ENCODE results near the gene ZFP36L2. TPM values are rescaled to one million over a fixed set of nuclear protein-coding genes. Genes with fewer than 3 reads are reported as not detected.
A peak's percentile ranks its signal among the peaks of the same experiment; 100 is the strongest.

ZFP36L2 gene
- total and polyA plus RNA-seq, 9 of the 15 experiments (the other 6 are each of a cell fraction or from before 2014, with no cell fraction given), result 4.1 to 60.6 (median 20.3) TPM

- no peak; the same call in 1 of the 2 replicates for TF ChIP-seq THAP12 (CRISPR knock-in tag; IDR thresholded peaks at IDR 0.05)
- TF ChIP-seq MAFK (IDR thresholded peaks at IDR 0.05; ENCODE audit: low read length), result peak; percentile 10; the same call in 1 of the 2 replicates
- no peak for TF ChIP-seq RBM17 (IDR thresholded peaks at IDR 0.05; ENCODE audit: borderline replicate concordance, low read depth, low read length)
- no peak for TF ChIP-seq ZNF445 (CRISPR knock-in tag; IDR thresholded peaks at IDR 0.05; ENCODE audit: low read depth)
- no peak for TF ChIP-seq MTA2 (IDR thresholded peaks at IDR 0.05; ENCODE audit: low read depth)
- TF ChIP-seq NRF1 (conservative IDR thresholded peaks at IDR 0.05 in 1 of 2, IDR thresholded peaks at IDR 0.05 in 1 of 2), result peak in 1 of 2 experiments; percentile 22; a peak in 1 of 4 replicates
- no peak for TF ChIP-seq HMG20B (CRISPR knock-in tag; IDR thresholded peaks at IDR 0.05)
- TF ChIP-seq ZNF609 (CRISPR knock-in tag; IDR thresholded peaks at IDR 0.05; ENCODE audit: borderline replicate concordance), result no peak
- TF ChIP-seq ZNF239 (CRISPR knock-in tag; IDR thresholded peaks at IDR 0.05), result no peak
- peak; percentile 85 for TF ChIP-seq HMBOX1 (IDR thresholded peaks at IDR 0.05)
- no peak for TF ChIP-seq SFPQ (IDR thresholded peaks at IDR 0.05; ENCODE audit: low read depth, low read length)
- peak; percentile 67 for TF ChIP-seq ZFX (CRISPR knock-in tag; IDR thresholded peaks at IDR 0.05)
- TF ChIP-seq CBX2 (IDR thresholded peaks at IDR 0.05; ENCODE audit: insufficient read depth, low read length, poor library complexity, severe bottlenecking), result no peak
Observed at GRCh38 chr2:43221763-43222474, 4.5 kb downstream of the ZFP36L2 start (continued).

Data from K562 (cell line).